A673 (cell line): ENCODE results near the gene CYP26C1. TPM values are rescaled to one million over a fixed set of nuclear protein-coding genes. Genes with fewer than 3 reads are reported as not detected.

ENCODE experiments used
- BruUV-seq: library from RNA; stranded (reverse); fragments of 400-500 nt; replicated peaks from 2 replicates; lab custom pipeline; 2021; lab: Mats Ljungman, UMichigan
- CTCF ChIA-PET: fragments of 300-600 bp; sonication (Branson Sonifier 250); formaldehyde crosslinking; loops from one replicate; lab custom pipeline; 2022; ENCODE audit warnings: antibody characterized with exemption; lab: Charles Lee
- POLR2A ChIA-PET: fragments of 300-600 bp; sonication (Branson Sonifier 250); formaldehyde crosslinking; loops from one replicate; lab custom pipeline; 2022; ENCODE audit warnings: antibody characterized with exemption; ENCODE audit not compliant: low non-redundant PET; lab: Charles Lee
- DNase-seq: peaks from one replicate; pipeline ENCODE4 v3.0.0-alpha.2; 2015; ENCODE audit warnings: low spot score
- H3K27ac ChIP-seq: fragments of 200-600 bp; sonication (generic); 2 replicates; pipeline ENCODE4 v1.5.1; 2016; ENCODE audit warnings: mixed run types, low read depth, mild to moderate bottlenecking, mixed read lengths, antibody characterized with exemption, low read length; ENCODE audit not compliant: poor library complexity, severe bottlenecking
- H3K27me3 ChIP-seq: fragments of 200-600 bp; sonication (generic); replicated peaks from 2 replicates; pipeline ENCODE4 v1.6.1; 2017; ENCODE audit warnings: mixed run types, low read depth, mild to moderate bottlenecking, mixed read lengths, antibody characterized with exemption, low read length; ENCODE audit not compliant: insufficient read depth, poor library complexity
- H3K36me3 ChIP-seq: fragments of 200-600 bp; sonication (generic); 2 replicates; pipeline ENCODE4 v1.6.1; 2016; ENCODE audit warnings: mixed run types, mild to moderate bottlenecking, mixed read lengths, antibody characterized with exemption, low read length; ENCODE audit not compliant: insufficient read depth, poor library complexity, severe bottlenecking
- H3K4me1 ChIP-seq: fragments of 200-600 bp; sonication (generic); 2 replicates; pipeline ENCODE4 v1.6.1; 2017; ENCODE audit warnings: mixed run types, mild to moderate bottlenecking, mixed read lengths, antibody characterized with exemption, low read length; ENCODE audit not compliant: insufficient read depth, poor library complexity, severe bottlenecking
- H3K4me3 ChIP-seq: fragments of 200-600 bp; sonication (generic); 2 replicates; pipeline ENCODE4 v1.5.1; 2016; ENCODE audit warnings: low read depth, mixed run types, mild to moderate bottlenecking, mixed read lengths, low read length; ENCODE audit not compliant: poor library complexity, severe bottlenecking
- H3K9me3 ChIP-seq: fragments of 200-600 bp; sonication (generic); 2 replicates; pipeline ENCODE4 v1.6.1; 2016; ENCODE audit warnings: mixed run types, low read depth, mild to moderate bottlenecking, mixed read lengths, antibody characterized with exemption, low read length; ENCODE audit not compliant: poor library complexity, severe bottlenecking
- EZH2 ChIP-seq: fragments of 200-600 bp; sonication (generic); IDR thresholded peaks from 2 replicates; pipeline ENCODE4 v1.6.1; 2017; ENCODE audit warnings: borderline replicate concordance, low read depth, mild to moderate bottlenecking, mixed read lengths, antibody characterized with exemption, low read length; ENCODE audit not compliant: poor library complexity, severe bottlenecking
- intact Hi-C: fragments of 100-400 bp; cut with micrococcal nuclease; formaldehyde crosslinking; loops from one replicate; pipeline ENCODE4 v1.10.0; 2022; ENCODE audit not compliant: unreplicated experiment
- total RNA-seq: library from RNA; stranded (reverse); gene quantifications from 2 replicates; pipeline ENCODE4 v1.2.3, GENCODE V29; 2021
- TF ChIP-seq, protein P1 (sequence below): fragments of 300-800, 200-600 bp; sonication (generic); conservative IDR thresholded peaks from 2 replicates; pipeline ENCODE4 v1.5.1; 2017; ENCODE audit warnings: low read depth, mild to moderate bottlenecking, antibody characterized with exemption, low read length, moderate library complexity, mixed read lengths

CYP26C1 gene
- total RNA-seq, 1 experiment from 2014 or later = 0.13 TPM

DNA sequence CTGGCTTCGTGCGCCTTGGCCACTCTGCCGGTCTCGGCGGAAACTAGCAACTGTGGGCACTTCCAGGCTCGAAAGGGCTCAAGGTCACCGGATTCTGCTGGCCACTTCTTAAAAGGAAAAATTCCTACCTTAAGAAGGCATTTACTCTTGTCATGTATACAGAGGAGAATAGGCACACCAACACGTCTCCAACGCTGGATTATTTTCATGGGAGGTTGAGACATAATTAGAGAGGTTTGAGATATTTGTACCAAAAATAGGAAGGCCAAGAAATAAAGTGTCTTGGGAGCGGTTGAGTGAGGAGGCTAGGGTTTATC is 8.6 kb downstream of the CYP26C1 start:
- no peak for DNase-seq
- ChIA-PET POLR2A (no interaction called here), CTCF (no interaction called here)
- intact Hi-C loops = loop anchor here (5.0 kb wide), 1 partner anchor 107 kb away; no protein-coding TSS in a partner anchor
- Histone ChIP-seq H3K9me3 (no peaks in the 10 kb centered on the region), H3K27me3 (peaks cover 95% of the 10 kb centered on the region), H3K27ac (no peak overlapping the region), H3K36me3 (no peaks in the 10 kb centered on the region), H3K4me3 (peak overlapping the region; percentile 35), H3K4me1 (peaks cover 12% of the 10 kb centered on the region)
- no TSS peak for BruUV-seq
- TF ChIP-seq, protein P1, sequence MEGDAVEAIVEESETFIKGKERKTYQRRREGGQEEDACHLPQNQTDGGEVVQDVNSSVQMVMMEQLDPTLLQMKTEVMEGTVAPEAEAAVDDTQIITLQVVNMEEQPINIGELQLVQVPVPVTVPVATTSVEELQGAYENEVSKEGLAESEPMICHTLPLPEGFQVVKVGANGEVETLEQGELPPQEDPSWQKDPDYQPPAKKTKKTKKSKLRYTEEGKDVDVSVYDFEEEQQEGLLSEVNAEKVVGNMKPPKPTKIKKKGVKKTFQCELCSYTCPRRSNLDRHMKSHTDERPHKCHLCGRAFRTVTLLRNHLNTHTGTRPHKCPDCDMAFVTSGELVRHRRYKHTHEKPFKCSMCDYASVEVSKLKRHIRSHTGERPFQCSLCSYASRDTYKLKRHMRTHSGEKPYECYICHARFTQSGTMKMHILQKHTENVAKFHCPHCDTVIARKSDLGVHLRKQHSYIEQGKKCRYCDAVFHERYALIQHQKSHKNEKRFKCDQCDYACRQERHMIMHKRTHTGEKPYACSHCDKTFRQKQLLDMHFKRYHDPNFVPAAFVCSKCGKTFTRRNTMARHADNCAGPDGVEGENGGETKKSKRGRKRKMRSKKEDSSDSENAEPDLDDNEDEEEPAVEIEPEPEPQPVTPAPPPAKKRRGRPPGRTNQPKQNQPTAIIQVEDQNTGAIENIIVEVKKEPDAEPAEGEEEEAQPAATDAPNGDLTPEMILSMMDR = no peak
- TF ChIP-seq EZH2 = no peak

DNA sequence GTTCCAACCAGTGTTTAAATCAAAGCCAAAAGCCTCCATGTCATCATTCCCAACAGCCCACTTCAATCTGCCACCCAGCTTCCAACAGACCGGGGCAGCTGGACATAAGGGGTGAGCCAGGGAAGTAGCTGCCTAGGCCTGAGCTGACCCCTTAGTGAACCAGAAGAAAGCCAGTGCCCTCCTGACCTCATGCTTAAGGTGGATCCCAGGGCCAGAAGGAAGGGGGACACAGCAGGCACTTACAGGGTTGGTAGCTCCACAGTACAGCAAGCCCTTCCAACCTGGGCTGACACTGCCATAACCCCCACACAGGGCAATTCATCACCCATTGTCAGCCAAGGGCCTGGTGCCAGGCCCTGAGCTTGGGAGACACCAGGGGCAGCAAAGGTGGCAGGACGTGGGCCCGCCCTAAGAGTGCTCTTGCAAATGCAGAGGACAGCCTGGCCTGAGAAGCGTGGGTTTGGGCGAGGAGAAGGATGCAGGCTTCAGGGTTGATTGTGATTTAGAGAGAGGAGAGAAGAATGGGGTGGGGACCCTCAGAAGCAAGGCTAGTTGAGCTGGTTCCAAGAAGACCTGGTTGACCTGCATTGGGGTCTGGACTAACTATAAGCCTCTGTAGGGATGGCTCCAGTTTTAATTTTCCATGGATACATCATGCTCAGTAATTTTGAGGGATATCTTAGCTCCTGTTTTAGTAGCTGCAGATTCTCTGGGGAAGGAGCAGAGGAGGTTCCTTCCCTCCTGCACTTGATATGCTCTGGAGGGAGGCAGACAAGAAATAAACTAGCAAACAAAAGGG is 10.0 kb downstream of the CYP26C1 start:
- Histone ChIP-seq H3K4me3 (no peak overlapping the region), H3K27me3 (peaks cover 97% of the 10 kb centered on the region), H3K36me3 (no peaks in the 10 kb centered on the region), H3K9me3 (no peaks in the 10 kb centered on the region), H3K4me1 (peaks cover 25% of the 10 kb centered on the region), H3K27ac (no peak overlapping the region)
- BruUV-seq = no TSS peak
- CTCF ChIA-PET = no interaction called here
- TF ChIP-seq EZH2 = no peak
- TF ChIP-seq, protein P1 = no peak
- POLR2A ChIA-PET = no interaction called here
- intact Hi-C loops = loop anchor here (5.0 kb wide), 1 partner anchor 178 kb away; no protein-coding TSS in a partner anchor
- DNase-seq = no peak

DNA sequence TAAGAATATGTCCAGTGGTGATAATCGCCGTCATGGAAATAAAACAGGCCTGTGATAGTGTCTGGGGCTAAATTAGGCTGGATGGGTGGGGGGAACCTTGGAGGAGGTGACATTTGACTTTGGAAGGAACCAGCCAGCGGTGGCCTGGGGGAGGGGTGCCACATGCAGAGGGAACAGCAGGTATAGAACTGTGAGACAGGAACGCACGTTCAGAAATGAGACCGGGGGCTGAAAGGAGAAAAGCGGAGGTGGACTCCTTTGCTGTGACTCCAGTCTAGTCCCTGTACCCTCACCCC is 10.5 kb downstream of the CYP26C1 start:
- no peak for DNase-seq
- Histone ChIP-seq H3K27me3 (peaks cover 97% of the 10 kb centered on the region), H3K9me3 (no peaks in the 10 kb centered on the region), H3K4me1 (peaks cover 25% of the 10 kb centered on the region), H3K27ac (no peak overlapping the region), H3K36me3 (no peaks in the 10 kb centered on the region), H3K4me3 (no peak overlapping the region)
- TF ChIP-seq, protein P1 = no peak
- no peak for TF ChIP-seq EZH2
- ChIA-PET CTCF (no interaction called here), POLR2A (no interaction called here)
- intact Hi-C loops = loop anchor here (5.0 kb wide), 1 partner anchor 179 kb away; no protein-coding TSS in a partner anchor
- no TSS peak for BruUV-seq
